GM19438 (cell line): ENCODE data around the gene XPOT.
A peak's percentile ranks its signal among the peaks of the same experiment; 100 is the strongest.
"Not testable (repeated sequence)": the region's sequence is repeated elsewhere in the genome, so short reads cannot be mapped to it uniquely, and the experiment has no call there.

Experiments used
- ATAC-seq: cut with Tn5 transposase; IDR thresholded peaks from one replicate; pipeline ENCODE4 v1.9.1; 2021; ENCODE audit warnings: low read depth; ENCODE audit not compliant: unreplicated experiment

The XPOT gene

GRCh38 chr12:64403707-64404469 is at the start of gene XPOT:
Gene XPOT, plus strand, starts transcription at chr12:64404392. Its CDS starts 5,644 bp downstream, at chr12:64410036.
- peak; percentile 87 for ATAC-seq

DNA sequence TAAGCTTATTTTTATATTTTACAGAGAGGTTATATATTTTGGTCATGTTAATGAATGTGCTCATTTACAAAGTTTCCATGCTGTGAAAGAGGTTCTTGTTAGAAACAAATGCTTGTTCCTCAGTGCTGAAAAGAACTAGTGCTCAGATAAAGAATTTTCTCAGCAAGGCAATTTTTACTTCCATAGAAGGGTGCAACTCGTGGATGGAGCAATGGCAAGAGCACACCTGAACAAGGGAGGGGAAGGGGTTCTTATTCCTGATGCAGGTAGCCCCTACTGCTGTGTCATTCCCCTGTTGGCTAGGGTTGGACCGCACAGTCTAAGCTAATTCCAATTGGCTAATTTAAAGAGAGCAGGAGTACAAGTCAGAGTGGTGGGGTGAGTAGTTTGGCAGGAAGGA is 48.0 kb upstream of the XPOT start:
- not testable (repeated sequence) for ATAC-seq

DNA sequence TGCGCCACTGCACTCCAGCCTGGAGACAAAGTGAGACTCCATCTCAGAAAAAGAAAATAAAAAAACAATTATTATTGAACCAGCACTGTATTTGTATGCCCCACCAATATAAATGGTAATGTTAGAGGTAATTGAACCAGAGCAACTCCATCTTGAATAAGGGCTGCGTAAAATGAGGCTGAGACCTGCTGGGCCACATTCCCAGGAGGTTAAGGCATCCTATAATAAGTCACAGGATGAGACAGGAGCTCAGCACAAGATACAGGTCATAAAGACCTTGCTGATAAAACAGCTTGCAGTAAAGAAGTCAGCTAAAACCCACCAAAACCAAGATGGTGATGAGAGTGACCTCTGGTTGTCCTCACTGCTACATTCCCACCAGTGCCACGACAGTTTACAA is 43.0 kb upstream of the XPOT start:
- ATAC-seq: not testable (repeated sequence)

DNA sequence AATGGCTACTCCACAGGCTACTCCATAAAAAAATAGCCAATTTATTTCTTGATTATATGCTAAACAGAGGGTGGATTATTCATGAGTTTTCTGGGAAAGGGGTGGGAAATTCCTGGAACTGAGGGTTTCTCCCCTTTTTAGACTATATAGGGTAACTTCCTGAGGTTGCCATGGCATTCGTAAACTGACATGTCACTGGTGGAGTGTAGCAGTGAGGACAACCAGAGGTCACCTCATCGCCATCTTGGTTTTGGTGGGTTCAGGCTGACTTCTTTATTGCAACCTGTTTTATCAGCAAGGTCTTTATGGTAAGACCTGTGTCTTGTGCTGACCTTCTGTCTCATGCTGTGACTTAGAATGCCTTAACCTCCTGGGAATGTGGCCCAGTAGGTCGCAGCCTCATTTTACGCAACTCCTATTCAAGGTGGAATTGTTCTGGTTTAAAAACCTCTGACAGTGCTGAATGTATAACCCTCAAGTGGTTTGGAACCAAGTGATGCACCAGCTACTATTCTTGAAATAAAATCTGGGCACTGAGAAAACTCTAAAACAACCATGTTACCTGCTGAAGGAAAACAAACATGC is 41.4 kb upstream of the XPOT start:
- no peak for ATAC-seq

GRCh38 chr12:64383675-64384074 is 20.5 kb upstream of the XPOT start:
- no peak for ATAC-seq

- no peak for ATAC-seq
Measured at GRCh38 chr12:64385019-64385418, 19.2 kb upstream of the XPOT start.

- ATAC-seq: no peak
Measured at GRCh38 chr12:64385468-64385867, 18.7 kb upstream of the XPOT start.

GRCh38 chr12:64387197-64387816 is 16.9 kb upstream of the XPOT start:
- no peak for ATAC-seq

DNA sequence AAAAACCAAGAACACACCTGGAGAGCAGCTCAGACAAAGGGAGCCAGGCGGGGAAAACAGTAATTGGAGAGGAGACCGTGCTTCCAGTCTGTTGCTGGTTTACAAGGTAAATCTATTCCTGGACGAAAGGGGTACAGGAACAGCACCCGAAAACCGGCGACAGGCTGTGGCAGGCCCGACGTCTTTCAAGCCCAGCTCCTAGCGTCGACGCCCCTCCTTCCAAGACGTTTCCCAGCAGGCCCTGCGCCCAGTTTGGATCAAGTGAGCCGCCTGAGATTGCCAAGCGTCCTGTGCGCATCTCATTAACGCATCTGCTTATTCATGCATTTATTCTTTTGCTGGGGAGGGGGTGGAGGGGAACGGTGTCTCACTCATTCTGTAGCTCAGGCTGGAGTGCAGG is 15.0 kb upstream of the XPOT start:
- no peak for ATAC-seq

DNA sequence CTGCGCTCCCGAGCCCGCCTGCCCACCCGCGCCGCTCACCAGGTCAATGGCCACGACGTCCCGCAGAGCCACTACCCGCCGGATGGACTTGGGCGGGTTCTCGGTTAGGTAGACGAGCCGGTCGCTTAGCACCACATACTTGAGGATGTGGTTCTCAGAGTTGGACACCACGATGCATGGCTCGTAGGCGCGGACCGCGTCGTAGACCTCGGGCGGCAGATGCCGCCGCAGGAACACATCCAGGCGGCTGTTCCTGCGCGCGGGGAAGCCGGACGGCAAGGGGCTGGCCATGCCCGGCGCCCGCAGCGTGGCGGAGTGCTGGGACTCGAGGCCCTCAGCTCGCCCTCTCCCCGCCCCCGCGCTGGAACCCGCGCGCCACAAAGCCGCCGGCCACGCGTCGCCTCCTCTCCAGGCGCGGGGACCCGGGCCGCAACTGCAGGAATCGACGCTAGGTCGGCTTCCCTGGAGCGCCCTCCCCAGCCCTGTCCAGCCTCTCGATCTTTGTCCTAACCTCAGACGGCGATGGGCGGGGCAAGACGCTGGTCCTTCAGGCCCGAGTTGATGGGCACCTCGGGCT is 13.8 kb upstream of the XPOT start, which contains the start of gene C12orf56:
Gene C12orf56 (minus strand): TSS at position 484 of the 577 bp plus-strand sequence. CDS start 193 bp downstream, at position 291.
- ATAC-seq: no peak

DNA sequence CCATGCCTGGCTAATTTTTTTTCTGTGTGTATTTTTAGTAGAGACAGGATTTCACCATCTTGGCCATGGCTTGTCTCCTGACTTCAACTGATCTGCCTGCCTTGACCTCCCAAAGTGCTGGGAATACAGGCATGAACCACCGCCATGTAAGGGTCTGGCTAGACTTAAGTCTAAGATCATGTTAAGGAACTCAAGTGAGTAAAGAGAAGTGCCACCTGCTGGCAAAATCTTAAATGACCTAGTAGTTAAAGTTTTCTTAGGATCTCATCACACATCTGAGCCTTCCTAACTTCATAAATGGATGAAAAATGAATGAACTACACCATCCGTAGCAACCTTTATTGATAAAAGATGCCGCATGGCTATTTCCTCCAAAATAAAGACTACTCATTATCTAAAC is 12.0 kb upstream of the XPOT start:
- ATAC-seq: no peak

DNA sequence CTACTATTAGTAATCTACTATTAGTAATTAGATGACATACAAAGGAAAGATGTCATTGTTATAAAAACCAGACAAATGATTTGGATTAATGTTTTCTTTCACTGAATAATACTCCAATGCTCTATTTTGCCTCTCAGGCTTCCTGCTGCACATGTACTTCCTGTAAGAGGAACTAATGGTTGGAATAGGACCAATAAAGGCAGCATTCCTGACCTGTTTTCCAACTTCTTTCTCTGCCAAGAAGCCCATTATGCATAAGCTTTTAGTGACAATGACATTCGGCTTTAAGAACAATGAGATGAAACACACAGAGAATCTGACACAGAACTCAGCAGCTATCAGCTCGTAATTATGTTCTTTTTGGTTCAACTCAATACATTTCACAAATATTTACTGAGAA is 8.5 kb upstream of the XPOT start:
- ATAC-seq: no peak

DNA sequence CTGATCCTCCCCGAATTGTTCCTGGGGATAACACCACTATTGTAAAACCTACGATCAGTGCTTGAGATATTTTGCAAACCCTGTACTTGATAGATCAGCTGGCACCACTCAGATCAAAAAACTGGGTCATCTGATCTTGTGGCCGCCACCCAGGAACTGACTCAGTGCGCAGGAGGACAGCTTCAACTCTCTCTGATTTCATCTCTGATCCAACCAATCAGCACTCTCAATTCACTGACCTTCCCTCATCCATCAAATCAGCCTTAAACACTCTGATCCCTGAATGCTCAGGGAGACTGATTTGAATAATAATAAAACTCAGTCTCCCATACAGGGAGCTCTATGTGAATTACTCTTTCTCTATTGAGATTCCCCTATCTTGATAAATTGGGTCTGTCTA is 4.2 kb upstream of the XPOT start:
- no peak for ATAC-seq

DNA sequence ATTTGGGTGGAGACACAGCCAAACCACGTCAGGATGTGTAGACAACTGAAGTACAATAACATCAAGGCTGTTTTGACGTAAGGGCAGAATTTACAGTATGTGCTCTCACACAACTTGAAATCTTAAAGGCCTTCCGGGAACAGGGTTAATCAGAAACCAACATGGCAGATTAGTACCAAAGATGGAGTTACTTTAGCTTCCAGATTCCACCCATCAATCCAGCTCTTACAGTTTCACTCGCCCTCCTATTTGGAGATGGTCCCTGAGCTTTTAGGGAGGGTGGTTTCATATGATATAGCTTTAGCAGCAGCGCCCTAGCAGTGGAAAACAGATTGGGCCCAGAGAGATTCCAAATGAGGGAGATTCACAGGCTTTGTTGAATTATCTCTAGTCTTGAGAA is 2.0 kb upstream of the XPOT start:
- ATAC-seq: no peak

GRCh38 chr12:64404470-64405256 is 471 bp downstream of the XPOT start:
- ATAC-seq: peak; percentile 33

DNA sequence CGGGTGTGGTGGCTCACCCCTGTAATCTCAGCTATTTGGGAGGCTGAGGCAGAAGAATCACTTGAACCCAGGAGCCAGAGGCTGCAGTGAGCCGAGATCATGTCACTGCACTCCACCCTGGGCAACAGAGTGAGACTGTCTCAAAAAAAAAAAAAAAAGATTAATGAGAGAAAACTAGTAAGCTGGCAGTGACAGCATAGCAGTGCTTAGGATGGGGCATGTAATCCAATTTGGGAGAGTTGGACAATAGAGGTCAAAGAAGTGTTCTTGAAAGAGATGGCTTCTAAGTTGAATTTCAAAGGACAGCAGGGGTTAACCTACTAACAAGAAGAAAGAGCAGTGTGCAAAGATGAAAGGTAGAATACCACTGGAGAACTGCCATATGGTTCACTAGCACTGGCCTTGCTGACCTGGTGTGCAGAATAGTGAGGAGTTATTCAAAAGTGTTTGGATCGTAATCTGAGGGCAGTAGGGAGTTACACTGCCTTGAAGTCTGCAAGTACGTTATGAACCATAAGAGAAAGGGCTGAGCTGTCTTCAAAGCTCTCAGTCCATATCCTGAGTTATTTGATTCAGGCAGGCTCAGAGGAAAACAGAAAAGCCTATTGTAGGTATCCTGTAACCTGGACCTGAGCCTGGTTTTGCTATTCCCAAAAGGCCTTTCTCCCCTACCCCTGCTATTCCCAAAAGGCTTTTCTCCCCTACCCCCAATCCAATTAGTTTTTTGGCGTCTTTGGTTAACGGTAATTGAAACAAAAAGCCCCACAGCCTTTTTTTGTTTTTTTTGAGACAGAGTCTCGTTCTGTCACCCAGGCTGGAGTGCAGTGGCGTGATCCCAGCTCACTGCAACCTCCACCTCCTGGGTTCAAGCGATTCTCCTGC is 3.4 kb downstream of the XPOT start:
- ATAC-seq: no peak

- no peak for ATAC-seq
Measured at GRCh38 chr12:64411427-64411826, 7.2 kb downstream of the XPOT start.

DNA sequence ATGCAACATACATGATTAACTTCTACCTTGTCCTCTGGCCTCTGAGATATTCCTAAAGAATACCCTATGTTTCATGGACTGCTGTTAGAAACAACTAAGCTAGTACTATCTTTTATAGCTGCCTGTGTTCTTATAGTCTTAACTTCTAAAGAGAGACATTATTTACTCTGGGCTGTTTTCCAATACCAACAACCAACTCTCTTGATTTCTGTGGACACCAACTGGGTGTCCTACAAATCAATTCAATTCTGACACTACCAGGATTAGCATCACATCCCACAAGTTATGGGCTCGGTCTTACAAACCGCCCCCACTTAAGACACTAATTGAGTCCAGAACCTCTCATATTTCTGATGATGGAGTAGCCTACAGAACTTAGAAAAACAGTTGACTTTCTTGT is 8.3 kb downstream of the XPOT start:
- ATAC-seq: no peak

GRCh38 chr12:64413884-64414283 is 9.7 kb downstream of the XPOT start:
- no peak for ATAC-seq

DNA sequence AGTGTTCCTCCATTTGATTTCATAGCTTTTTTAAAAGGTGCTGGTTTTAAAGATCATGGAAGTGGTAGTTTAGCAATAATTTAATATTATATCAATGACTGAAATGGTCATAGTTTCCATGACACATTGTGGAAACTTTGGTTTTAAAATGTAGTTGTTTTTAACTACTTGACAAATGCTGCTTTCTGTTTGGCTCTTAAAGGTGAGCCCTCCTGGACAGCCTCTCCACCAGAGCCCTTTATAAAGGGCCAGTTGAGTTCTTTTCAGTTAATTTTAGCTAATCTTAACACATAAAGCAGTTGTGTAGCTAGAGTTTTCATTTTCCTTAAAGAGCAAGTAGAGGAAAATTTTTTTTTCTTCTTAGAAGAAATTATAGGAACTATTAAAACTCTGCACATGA is 14.0 kb downstream of the XPOT start:
- no peak for ATAC-seq
